Lower leg skin (tissue), 3 donors: ENCODE results near the gene NTM.
"Not testable (repeated sequence)": the region's sequence is repeated elsewhere in the genome, so short reads cannot be mapped to it uniquely, and the experiment has no call there.

Source experiments
- POLR2A ChIP-seq, 2 donors: fragments of 450-650 bp; IDR thresholded peaks; one replicate each; pipeline ENCODE4 v1.6.1; 2016 to 2017; ENCODE audit warnings: antibody characterized with exemption in 2 of 2, mild to moderate bottlenecking in 1 of 2, moderate library complexity in 1 of 2
- TF ChIP-seq, protein P1 (sequence below), 3 donors: fragments of 450-650 bp; IDR thresholded peaks; one replicate each; pipeline ENCODE4 v1.5.1; 2016; ENCODE audit warnings: antibody characterized with exemption in 3 of 3, mild to moderate bottlenecking in 3 of 3, moderate library complexity in 2 of 3

DNA sequence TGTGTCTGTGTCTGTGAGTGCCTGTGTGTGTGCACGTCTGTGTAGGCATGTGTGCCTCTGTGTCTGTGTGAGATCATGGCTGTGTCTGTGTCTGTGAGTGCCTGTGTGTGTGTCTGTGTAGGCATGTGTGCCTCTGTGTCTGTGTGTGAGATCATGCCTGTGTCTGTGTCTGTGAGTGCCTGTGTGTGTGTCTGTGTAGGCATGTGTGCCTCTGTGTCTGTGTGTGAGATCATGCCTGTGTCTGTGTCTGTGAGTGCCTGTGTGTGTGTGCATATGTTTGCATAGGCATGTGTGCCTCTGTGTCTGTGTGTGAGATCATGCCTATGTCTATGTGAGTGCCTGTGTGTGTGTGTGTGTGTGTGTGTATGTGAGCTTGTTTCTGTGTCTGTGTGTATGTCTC is 310.0 kb downstream of the NTM start:
- TF ChIP-seq, protein P1, sequence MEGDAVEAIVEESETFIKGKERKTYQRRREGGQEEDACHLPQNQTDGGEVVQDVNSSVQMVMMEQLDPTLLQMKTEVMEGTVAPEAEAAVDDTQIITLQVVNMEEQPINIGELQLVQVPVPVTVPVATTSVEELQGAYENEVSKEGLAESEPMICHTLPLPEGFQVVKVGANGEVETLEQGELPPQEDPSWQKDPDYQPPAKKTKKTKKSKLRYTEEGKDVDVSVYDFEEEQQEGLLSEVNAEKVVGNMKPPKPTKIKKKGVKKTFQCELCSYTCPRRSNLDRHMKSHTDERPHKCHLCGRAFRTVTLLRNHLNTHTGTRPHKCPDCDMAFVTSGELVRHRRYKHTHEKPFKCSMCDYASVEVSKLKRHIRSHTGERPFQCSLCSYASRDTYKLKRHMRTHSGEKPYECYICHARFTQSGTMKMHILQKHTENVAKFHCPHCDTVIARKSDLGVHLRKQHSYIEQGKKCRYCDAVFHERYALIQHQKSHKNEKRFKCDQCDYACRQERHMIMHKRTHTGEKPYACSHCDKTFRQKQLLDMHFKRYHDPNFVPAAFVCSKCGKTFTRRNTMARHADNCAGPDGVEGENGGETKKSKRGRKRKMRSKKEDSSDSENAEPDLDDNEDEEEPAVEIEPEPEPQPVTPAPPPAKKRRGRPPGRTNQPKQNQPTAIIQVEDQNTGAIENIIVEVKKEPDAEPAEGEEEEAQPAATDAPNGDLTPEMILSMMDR (IDR thresholded peaks at IDR 0.05) = not testable (repeated sequence)
- TF ChIP-seq POLR2A (IDR thresholded peaks at IDR 0.05) = not testable (repeated sequence)
